ENCODE data around the gene LAIR2. TPM values are rescaled to one million over a fixed set of nuclear protein-coding genes. Genes with fewer than 3 reads are reported as not detected.

Gene LAIR2
- total and polyA plus RNA-seq, 4 donors, result 1.7 TPM; not detected in 3

DNA sequence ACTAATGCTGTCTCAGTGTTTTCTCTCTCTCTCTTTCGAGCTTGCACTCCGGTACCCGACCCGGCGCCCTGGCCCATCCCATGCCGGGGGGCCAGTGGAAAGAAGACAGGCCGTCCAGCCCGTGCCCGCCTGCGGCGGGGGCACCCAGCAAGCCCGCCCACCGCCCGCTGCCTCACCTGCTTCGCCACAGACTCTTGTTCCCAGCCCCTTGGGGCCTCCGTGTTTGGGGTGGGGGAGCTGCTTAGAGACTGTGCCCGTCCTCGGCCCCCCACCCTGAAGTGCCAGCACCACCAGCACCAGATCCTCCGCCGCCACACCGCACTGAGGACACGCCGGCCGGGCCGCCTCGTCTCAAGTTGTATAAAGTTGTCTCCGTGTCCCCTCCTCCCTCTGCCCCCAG, 41.4 kb upstream of the LAIR2 start:
- Histone ChIP-seq H3K36me3 (ENCODE audit: control insufficient read depth in 4 of 4, insufficient read depth in 4 of 4, low read length in 4 of 4) (peaks cover 15 to 57% (median 31%) of the 10 kb centered on the region in 4 donors), H3K9me3 (ENCODE audit: control insufficient read depth in 4 of 4, insufficient read depth in 3 of 4, low read length in 3 of 4) (no peaks in the 10 kb centered on the region), H3K27me3 (ENCODE audit: control insufficient read depth in 3 of 3, insufficient read depth in 3 of 3, low read length in 2 of 3) (no peaks in the 10 kb centered on the region), H3K4me3 (no peak overlapping the region), H3K27ac (ENCODE audit: low read depth in 1 of 2, low read length in 1 of 2) (no peak overlapping the region), H3K4me1 (ENCODE audit: control insufficient read depth in 5 of 5, insufficient read depth in 5 of 5, low read length in 5 of 5) (peaks cover 0 to 50% (median 13%) of the 10 kb centered on the region in 5 donors), H3K9ac (ENCODE audit: insufficient read depth in 1 of 2, low read length in 2 of 2) (peak overlapping the region in 1 of 2 donors; percentile 27)
- ATAC-seq (ENCODE audit: insufficient read depth, low FRiP score) (no peak), DNase-seq (no peak)
- TF ChIP-seq, protein P1, sequence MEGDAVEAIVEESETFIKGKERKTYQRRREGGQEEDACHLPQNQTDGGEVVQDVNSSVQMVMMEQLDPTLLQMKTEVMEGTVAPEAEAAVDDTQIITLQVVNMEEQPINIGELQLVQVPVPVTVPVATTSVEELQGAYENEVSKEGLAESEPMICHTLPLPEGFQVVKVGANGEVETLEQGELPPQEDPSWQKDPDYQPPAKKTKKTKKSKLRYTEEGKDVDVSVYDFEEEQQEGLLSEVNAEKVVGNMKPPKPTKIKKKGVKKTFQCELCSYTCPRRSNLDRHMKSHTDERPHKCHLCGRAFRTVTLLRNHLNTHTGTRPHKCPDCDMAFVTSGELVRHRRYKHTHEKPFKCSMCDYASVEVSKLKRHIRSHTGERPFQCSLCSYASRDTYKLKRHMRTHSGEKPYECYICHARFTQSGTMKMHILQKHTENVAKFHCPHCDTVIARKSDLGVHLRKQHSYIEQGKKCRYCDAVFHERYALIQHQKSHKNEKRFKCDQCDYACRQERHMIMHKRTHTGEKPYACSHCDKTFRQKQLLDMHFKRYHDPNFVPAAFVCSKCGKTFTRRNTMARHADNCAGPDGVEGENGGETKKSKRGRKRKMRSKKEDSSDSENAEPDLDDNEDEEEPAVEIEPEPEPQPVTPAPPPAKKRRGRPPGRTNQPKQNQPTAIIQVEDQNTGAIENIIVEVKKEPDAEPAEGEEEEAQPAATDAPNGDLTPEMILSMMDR (IDR thresholded peaks at IDR 0.05; ENCODE audit: control extremely low read depth, extremely low read depth), result no peak
- 70 to 78% methylated on average over 26 to 27 of the region's 27 CpGs for WGBS, 2 donors

DNA sequence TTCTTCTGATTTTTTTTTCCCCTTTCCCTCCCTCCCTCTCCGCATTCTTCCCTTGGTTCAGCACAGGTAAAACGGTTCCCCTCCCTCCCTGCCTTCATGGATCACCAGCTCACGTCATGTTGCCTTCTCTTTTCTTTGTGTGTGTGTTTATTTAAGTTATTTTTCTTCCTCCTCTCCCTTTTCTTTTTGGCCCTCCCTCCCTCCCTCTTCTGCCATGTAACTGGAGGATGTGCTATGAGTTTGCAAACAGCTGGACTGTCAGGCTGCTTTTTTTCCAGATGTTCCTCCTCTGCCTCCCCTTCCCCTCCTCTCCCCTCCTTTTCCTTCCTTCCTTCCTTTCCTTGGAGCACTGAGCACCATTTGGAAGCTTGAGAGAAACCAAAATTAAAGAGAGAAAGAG, 41.0 kb upstream of the LAIR2 start:
- no peaks in the 10 kb centered on the region for H3K9me3 ChIP-seq (ENCODE audit: control insufficient read depth in 4 of 4, insufficient read depth in 3 of 4, low read length in 3 of 4)
- no peaks in the 10 kb centered on the region for H3K27me3 ChIP-seq (ENCODE audit: control insufficient read depth in 3 of 3, insufficient read depth in 3 of 3, low read length in 2 of 3)
- H3K36me3 ChIP-seq (ENCODE audit: control insufficient read depth in 4 of 4, insufficient read depth in 4 of 4, low read length in 4 of 4), result peaks cover 12 to 53% (median 29%) of the 10 kb centered on the region in 4 donors
- TF ChIP-seq, protein P1 (IDR thresholded peaks at IDR 0.05; ENCODE audit: control extremely low read depth, extremely low read depth), result no peak
- peak overlapping the region in 1 of 2 donors; percentile 27 for H3K9ac ChIP-seq (ENCODE audit: insufficient read depth in 1 of 2, low read length in 2 of 2)
- ATAC-seq (ENCODE audit: insufficient read depth, low FRiP score) (no peak), DNase-seq (peak; percentile 89 to 98 (median 95))
- H3K4me1 ChIP-seq (ENCODE audit: control insufficient read depth in 5 of 5, insufficient read depth in 5 of 5, low read length in 5 of 5), result peaks cover 0 to 50% (median 13%) of the 10 kb centered on the region in 5 donors
- WGBS, 2 donors, result 48 to 57% methylated on average over 3 of the region's 3 CpGs
- no peak overlapping the region for H3K4me3 ChIP-seq
- H3K27ac ChIP-seq (ENCODE audit: low read depth in 1 of 2, low read length in 1 of 2), result no peak overlapping the region

DNA sequence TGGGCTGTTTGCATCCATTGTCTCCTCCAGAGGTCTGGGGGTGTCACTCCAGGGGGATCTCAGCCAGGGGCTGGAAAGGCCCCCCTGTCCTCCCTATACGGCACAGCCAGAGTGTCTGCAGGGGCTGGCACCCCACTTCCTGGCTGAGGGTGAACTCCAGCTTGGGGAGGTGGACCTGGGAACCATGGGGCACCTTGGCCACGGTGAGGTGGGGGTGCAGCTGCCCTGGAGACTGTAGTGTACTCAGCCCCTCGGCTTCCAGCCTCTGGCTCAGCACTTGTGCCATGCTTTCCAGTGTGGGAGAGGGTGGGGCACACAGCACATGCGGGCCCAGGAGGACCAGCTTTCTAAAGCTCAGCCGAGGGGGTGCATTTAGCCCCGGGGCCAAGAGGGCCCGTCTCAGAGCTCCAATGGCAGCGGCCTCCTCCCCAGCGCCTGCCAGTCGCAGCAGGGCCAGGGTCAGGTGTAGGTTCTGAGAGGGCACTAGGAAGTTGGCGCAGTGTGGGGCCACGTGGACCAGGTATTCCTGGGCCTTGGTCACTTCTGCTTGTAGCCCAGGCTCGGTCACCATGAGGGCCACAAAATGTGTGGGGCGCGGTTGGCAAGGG, 40.5 kb upstream of the LAIR2 start:
- ATAC-seq (ENCODE audit: insufficient read depth, low FRiP score), result no peak
- H3K9me3 ChIP-seq (ENCODE audit: control insufficient read depth in 4 of 4, insufficient read depth in 3 of 4, low read length in 3 of 4), result no peaks in the 10 kb centered on the region
- peaks cover 7 to 47% (median 27%) of the 10 kb centered on the region in 4 donors for H3K36me3 ChIP-seq (ENCODE audit: control insufficient read depth in 4 of 4, insufficient read depth in 4 of 4, low read length in 4 of 4)
- TF ChIP-seq, protein P1 (IDR thresholded peaks at IDR 0.05; ENCODE audit: control extremely low read depth, extremely low read depth), result no peak
- H3K4me1 ChIP-seq (ENCODE audit: control insufficient read depth in 5 of 5, insufficient read depth in 5 of 5, low read length in 5 of 5), result peaks cover 0 to 50% (median 13%) of the 10 kb centered on the region in 5 donors
- peak in 1 of 3 donors; percentile 23 for DNase-seq
- peak overlapping the region; percentile 94 to 98 for H3K27ac ChIP-seq (ENCODE audit: low read depth in 1 of 2, low read length in 1 of 2)
- H3K9ac ChIP-seq (ENCODE audit: insufficient read depth in 1 of 2, low read length in 2 of 2), result peak overlapping the region in 1 of 2 donors; percentile 42
- H3K27me3 ChIP-seq (ENCODE audit: control insufficient read depth in 3 of 3, insufficient read depth in 3 of 3, low read length in 2 of 3), result no peaks in the 10 kb centered on the region
- 73 to 74% methylated on average over 15 of the region's 15 CpGs for WGBS, 2 donors
- peak overlapping the region; percentile 63 for H3K4me3 ChIP-seq

Data from lung (tissue), 12 donors.